ENCODE results near the gene ACER1. TPM values are rescaled to one million over a fixed set of nuclear protein-coding genes. Genes with fewer than 3 reads are reported as not detected.
"Not testable (repeated sequence)": the region's sequence is repeated elsewhere in the genome, so short reads cannot be mapped to it uniquely, and the experiment has no call there.

The ACER1 gene
- total and polyA plus RNA-seq, 10 of the 15 experiments (the other 5 are each of a cell fraction or from before 2014, with no cell fraction given): not detected

- Histone ChIP-seq H3K9ac (ENCODE audit: control insufficient read depth, insufficient read depth, low read length) (no peak overlapping the region), H4K20me1 (ENCODE audit: control insufficient read depth, insufficient read depth) (no peaks in the 10 kb centered on the region), H3K4me1 (ENCODE audit: control insufficient read depth, insufficient read depth, low read length) (no peaks in the 10 kb centered on the region), H2AFZ (ENCODE audit: control insufficient read depth, low read depth, low read length) (no peak overlapping the region), H3K4me2 (ENCODE audit: control insufficient read depth, insufficient read depth) (no peak overlapping the region), H3K9me3 (replicated peaks; ENCODE audit: control insufficient read depth, insufficient read depth, low read length) (no peaks in the 10 kb centered on the region; the same call in 2 of the 3 replicates), H3K27ac (ENCODE audit: control insufficient read depth, insufficient read depth) (no peak overlapping the region), H3K36me3 (ENCODE audit: control insufficient read depth in 2 of 2, insufficient read depth in 2 of 2, low read length in 1 of 2) (no peaks in the 10 kb centered on the region), H3K27me3 (replicated peaks in 1 of 2; ENCODE audit: control insufficient read depth in 2 of 2, insufficient read depth in 2 of 2, low read length in 1 of 2) (no peaks in the 10 kb centered on the region), H3K4me3 (no peak overlapping the region), H3K79me2 (ENCODE audit: control insufficient read depth, insufficient read depth, low read length) (peaks cover 8% of the 10 kb centered on the region)
- POLR2A ChIA-PET: interaction anchor here (0.6 to 0.7 kb wide), 3 partner anchors 115 to 306 kb away, joined by 3 to 6 read pairs (median 3); no protein-coding TSS in a partner anchor
- TF ChIP-seq IRF4 (IDR thresholded peaks at IDR 0.05; ENCODE audit: low read depth, low read length) (no peak), MAX (IDR thresholded peaks at IDR 0.05; ENCODE audit: low read depth, low read length) (no peak)
- FAIRE-seq (no peak), DNase-seq (ENCODE audit: low read depth, low spot score) (no peak), ATAC-seq (no peak)
- 70% methylated on average over 14 of the region's 14 CpGs for WGBS (ENCODE audit: insufficient coverage, insufficient replicate concordance, low lambda C conversion rate, missing lambda C conversion rate)
- intact Hi-C loops (cut with micrococcal nuclease; ENCODE audit: unreplicated experiment) (no loop called here), in situ Hi-C loops (cut with MboI) (no loop called here)
- SMC1A ChIA-PET (ENCODE audit: uncharacterized antibody, unreplicated experiment): no interaction called here
- BruUV-seq (replicated peaks): no TSS peak
- RAD21 ChIA-PET (ENCODE audit: unreplicated experiment): interaction anchor here (1.0 kb wide), 1 partner anchor 371 kb away, joined by 4 read pairs; no protein-coding TSS in a partner anchor
- CTCF ChIA-PET: interaction anchor here (1.1 kb wide), 1 partner anchor 231 kb away, joined by 3 read pairs; no protein-coding TSS in a partner anchor
These were observed 23.8 kb upstream of the ACER1 start for GRCh38 chr19:6357174-6357573.

DNA sequence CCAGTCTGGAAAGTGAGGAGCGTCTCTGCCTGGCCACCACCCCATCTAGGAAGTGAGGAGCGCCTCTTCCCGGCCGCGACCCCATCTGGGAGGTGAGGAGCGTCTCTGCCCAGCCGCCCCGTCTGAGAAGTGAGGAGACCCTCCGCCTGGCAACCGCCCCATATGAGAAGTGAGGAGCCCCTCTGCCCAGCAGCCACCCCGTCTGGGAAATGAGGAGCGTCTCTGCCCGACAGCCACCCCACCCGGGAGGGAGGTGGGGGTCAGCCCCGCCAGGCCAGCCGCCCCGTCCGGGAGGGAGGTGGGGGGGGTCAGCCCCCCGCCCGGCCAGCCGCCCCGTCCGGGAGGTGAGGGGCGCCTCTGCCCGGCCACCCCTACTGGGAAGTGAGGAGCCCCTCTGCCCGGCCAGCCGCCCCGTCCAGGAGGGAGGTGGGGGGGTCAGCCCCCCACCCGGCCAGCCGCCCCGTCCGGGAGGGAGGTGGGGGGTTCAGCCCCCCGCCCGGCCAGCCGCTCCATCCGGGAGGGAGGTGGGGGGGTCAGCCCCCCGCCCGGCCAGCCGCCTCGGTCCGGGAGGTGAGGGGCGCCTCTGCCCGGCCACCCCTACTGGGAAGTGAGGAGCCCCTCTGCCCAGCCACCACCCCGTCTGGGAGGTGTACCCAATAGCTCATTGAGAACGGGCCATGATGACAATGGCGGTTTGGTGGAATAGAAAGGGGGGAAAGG, 22.1 kb upstream of the ACER1 start:
- DNase-seq (ENCODE audit: low read depth, low spot score); FAIRE-seq; H3K79me2 ChIP-seq (ENCODE audit: control insufficient read depth, insufficient read depth, low read length); POLR2A ChIA-PET; H3K9me3 ChIP-seq (replicated peaks; ENCODE audit: control insufficient read depth, insufficient read depth, low read length); ATAC-seq; H4K20me1 ChIP-seq (ENCODE audit: control insufficient read depth, insufficient read depth); H2AFZ ChIP-seq (ENCODE audit: control insufficient read depth, low read depth, low read length); H3K27me3 ChIP-seq (replicated peaks in 1 of 2; ENCODE audit: control insufficient read depth in 2 of 2, insufficient read depth in 2 of 2, low read length in 1 of 2); H3K27ac ChIP-seq (ENCODE audit: control insufficient read depth, insufficient read depth); BruUV-seq (replicated peaks); intact Hi-C loops (cut with micrococcal nuclease; ENCODE audit: unreplicated experiment); H3K9ac ChIP-seq (ENCODE audit: control insufficient read depth, insufficient read depth, low read length); H3K4me3 ChIP-seq; SMC1A ChIA-PET (ENCODE audit: uncharacterized antibody, unreplicated experiment); in situ Hi-C loops (cut with MboI); RAD21 ChIA-PET (ENCODE audit: unreplicated experiment); H3K4me1 ChIP-seq (ENCODE audit: control insufficient read depth, insufficient read depth, low read length); H3K36me3 ChIP-seq (ENCODE audit: control insufficient read depth in 2 of 2, insufficient read depth in 2 of 2, low read length in 1 of 2); H3K4me2 ChIP-seq (ENCODE audit: control insufficient read depth, insufficient read depth): not testable (repeated sequence)
- WGBS (ENCODE audit: insufficient coverage, insufficient replicate concordance, low lambda C conversion rate, missing lambda C conversion rate): 77% methylated on average over 24 of the region's 46 CpGs
- CTCF ChIA-PET: interaction anchor here (1.3 kb wide), 1 partner anchor 38 kb away, joined by 4 read pairs; no protein-coding TSS in a partner anchor
